ENCODE measurements around the gene RFX4.

The RFX4 gene

GRCh38 chr12:106767954-106768822 is 185.4 kb downstream of the RFX4 start:
- Histone ChIP-seq H3K9ac (ENCODE audit: low read depth, low read length) (no peak overlapping the region), H3K27ac (ENCODE audit: low read length) (no peak overlapping the region)

GRCh38 chr12:106769078-106769477 is 186.3 kb downstream of the RFX4 start:
- Histone ChIP-seq H3K4me3 (ENCODE audit: low read depth in 1 of 2, low read length in 2 of 2) (no peak overlapping the region), H3K79me2 (ENCODE audit: insufficient read depth, low read length) (no peaks in the 10 kb centered on the region), H3K4me2 (ENCODE audit: insufficient read depth, low read length) (no peak overlapping the region), H3K9ac (ENCODE audit: low read depth, low read length) (no peak overlapping the region), H3K9me3 (ENCODE audit: insufficient read depth, low read length, severe bottlenecking) (no peaks in the 10 kb centered on the region), H3K4me1 (ENCODE audit: insufficient read depth, low read length) (peaks cover 8% of the 10 kb centered on the region), H4K20me1 (ENCODE audit: insufficient read depth, low read length) (no peaks in the 10 kb centered on the region), H3K27me3 (ENCODE audit: insufficient read depth, low read length, poor library complexity) (no peaks in the 10 kb centered on the region), H2AFZ (ENCODE audit: low read depth, low read length) (no peak overlapping the region), H3K36me3 (ENCODE audit: insufficient read depth, low read length) (no peaks in the 10 kb centered on the region), H3K27ac (ENCODE audit: low read length) (no peak overlapping the region)
- ATAC-seq (ENCODE audit: insufficient read depth, low read depth) (no peak), DNase-seq (no peak)
- TF ChIP-seq CTCF (IDR thresholded peaks at IDR 0.05; ENCODE audit: borderline replicate concordance, extremely low read depth, low read length, poor library complexity, severe bottlenecking) (no peak), EZH2 (IDR thresholded peaks at IDR 0.05; ENCODE audit: borderline replicate concordance, low read depth, low read length, severe bottlenecking) (no peak)

More at GRCh38 chr12:106767954-106768822, 185.4 kb downstream of the RFX4 start:
- no peak overlapping the region for H3K4me2 ChIP-seq (ENCODE audit: insufficient read depth, low read length)
- H3K4me1 ChIP-seq (ENCODE audit: insufficient read depth, low read length): peaks cover 2% of the 10 kb centered on the region
- H2AFZ ChIP-seq (ENCODE audit: low read depth, low read length): no peak overlapping the region
- no peaks in the 10 kb centered on the region for H3K36me3 ChIP-seq (ENCODE audit: insufficient read depth, low read length)
- TF ChIP-seq CTCF (IDR thresholded peaks at IDR 0.05; ENCODE audit: borderline replicate concordance, extremely low read depth, low read length, poor library complexity, severe bottlenecking): no peak
- TF ChIP-seq EZH2 (IDR thresholded peaks at IDR 0.05; ENCODE audit: borderline replicate concordance, low read depth, low read length, severe bottlenecking): no peak
- H3K4me3 ChIP-seq (ENCODE audit: low read depth in 1 of 2, low read length in 2 of 2): no peak overlapping the region
- DNase-seq (no peak), ATAC-seq (ENCODE audit: insufficient read depth, low read depth) (no peak)
- H4K20me1 ChIP-seq (ENCODE audit: insufficient read depth, low read length): no peaks in the 10 kb centered on the region
- no peaks in the 10 kb centered on the region for H3K79me2 ChIP-seq (ENCODE audit: insufficient read depth, low read length)
- no peaks in the 10 kb centered on the region for H3K9me3 ChIP-seq (ENCODE audit: insufficient read depth, low read length, severe bottlenecking)
- H3K27me3 ChIP-seq (ENCODE audit: insufficient read depth, low read length, poor library complexity): no peaks in the 10 kb centered on the region

DNA sequence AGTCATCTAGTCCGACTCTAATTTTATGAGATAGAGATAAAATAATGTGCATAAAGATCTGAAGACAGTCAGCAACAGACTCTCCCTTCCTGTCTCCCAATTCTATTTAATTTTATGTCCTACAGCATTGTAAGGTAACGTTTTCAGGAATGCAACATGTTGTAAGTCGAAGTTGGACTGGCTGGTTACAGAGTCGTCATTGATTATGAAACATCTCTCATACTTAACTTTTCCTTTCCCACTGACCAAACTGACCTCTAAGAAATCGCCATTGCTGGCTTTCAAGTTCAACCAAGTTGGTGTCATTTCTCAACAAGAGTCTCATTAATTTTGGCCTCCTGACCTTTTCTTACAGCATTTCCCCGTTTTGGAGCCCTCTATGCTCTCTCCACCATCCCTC is 186.7 kb downstream of the RFX4 start:
- DNase-seq (no peak), ATAC-seq (ENCODE audit: insufficient read depth, low read depth) (no peak)
- no peak for TF ChIP-seq EZH2 (IDR thresholded peaks at IDR 0.05; ENCODE audit: borderline replicate concordance, low read depth, low read length, severe bottlenecking)
- no peak for TF ChIP-seq CTCF (IDR thresholded peaks at IDR 0.05; ENCODE audit: borderline replicate concordance, extremely low read depth, low read length, poor library complexity, severe bottlenecking)
- Histone ChIP-seq H4K20me1 (ENCODE audit: insufficient read depth, low read length) (no peaks in the 10 kb centered on the region), H2AFZ (ENCODE audit: low read depth, low read length) (no peak overlapping the region), H3K4me1 (ENCODE audit: insufficient read depth, low read length) (peaks cover 8% of the 10 kb centered on the region), H3K4me2 (ENCODE audit: insufficient read depth, low read length) (no peak overlapping the region), H3K9ac (ENCODE audit: low read depth, low read length) (no peak overlapping the region), H3K36me3 (ENCODE audit: insufficient read depth, low read length) (no peaks in the 10 kb centered on the region), H3K79me2 (ENCODE audit: insufficient read depth, low read length) (peaks cover 1% of the 10 kb centered on the region), H3K27me3 (ENCODE audit: insufficient read depth, low read length, poor library complexity) (no peaks in the 10 kb centered on the region), H3K27ac (ENCODE audit: low read length) (no peak overlapping the region), H3K9me3 (ENCODE audit: insufficient read depth, low read length, severe bottlenecking) (no peaks in the 10 kb centered on the region), H3K4me3 (ENCODE audit: low read depth in 1 of 2, low read length in 2 of 2) (no peak overlapping the region)
